ENCODE data around the gene ATP2B1.

DNA sequence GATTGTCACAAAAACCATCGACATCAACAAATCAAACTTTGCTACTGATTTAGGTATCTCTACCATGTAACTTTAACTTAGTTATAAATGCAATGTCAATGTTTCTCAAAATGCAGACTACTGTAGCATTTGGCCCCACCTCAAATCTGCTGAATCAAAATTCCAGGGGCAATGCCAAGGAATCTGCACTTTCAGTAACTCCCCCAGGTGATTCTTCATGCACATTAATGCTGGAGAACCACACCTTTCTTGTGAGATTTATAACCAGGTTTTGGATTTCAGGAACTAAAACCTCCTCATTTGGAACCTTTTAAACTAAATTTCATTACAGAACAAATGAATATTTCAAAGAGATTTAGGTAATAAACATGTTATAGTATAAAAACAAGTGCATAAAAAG is 4.9 kb downstream of the ATP2B1 start:
- TF ChIP-seq, protein P1, sequence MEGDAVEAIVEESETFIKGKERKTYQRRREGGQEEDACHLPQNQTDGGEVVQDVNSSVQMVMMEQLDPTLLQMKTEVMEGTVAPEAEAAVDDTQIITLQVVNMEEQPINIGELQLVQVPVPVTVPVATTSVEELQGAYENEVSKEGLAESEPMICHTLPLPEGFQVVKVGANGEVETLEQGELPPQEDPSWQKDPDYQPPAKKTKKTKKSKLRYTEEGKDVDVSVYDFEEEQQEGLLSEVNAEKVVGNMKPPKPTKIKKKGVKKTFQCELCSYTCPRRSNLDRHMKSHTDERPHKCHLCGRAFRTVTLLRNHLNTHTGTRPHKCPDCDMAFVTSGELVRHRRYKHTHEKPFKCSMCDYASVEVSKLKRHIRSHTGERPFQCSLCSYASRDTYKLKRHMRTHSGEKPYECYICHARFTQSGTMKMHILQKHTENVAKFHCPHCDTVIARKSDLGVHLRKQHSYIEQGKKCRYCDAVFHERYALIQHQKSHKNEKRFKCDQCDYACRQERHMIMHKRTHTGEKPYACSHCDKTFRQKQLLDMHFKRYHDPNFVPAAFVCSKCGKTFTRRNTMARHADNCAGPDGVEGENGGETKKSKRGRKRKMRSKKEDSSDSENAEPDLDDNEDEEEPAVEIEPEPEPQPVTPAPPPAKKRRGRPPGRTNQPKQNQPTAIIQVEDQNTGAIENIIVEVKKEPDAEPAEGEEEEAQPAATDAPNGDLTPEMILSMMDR (IDR thresholded peaks at IDR 0.05) = no peak
- TF ChIP-seq EZH2phosphoT487 (IDR thresholded peaks at IDR 0.05) (no peak), EZH2 (IDR thresholded peaks at IDR 0.05) (no peak)

Measured in neural progenitor cell (in vitro differentiated cells).